ENCODE measurements around the gene SLC31A2. TPM values are rescaled to one million over a fixed set of nuclear protein-coding genes. Genes with fewer than 3 reads are reported as not detected.
"Not testable (repeated sequence)": the region's sequence is repeated elsewhere in the genome, so short reads cannot be mapped to it uniquely, and the experiment has no call there.

SLC31A2 gene
- total RNA-seq, 1 donor from 2014 or later: 74.8 TPM

- H3K36me3 ChIP-seq: no peaks in the 10 kb centered on the region
- DNase-seq (no peak), ATAC-seq (no peak)
- peaks cover 6% of the 10 kb centered on the region for H3K27me3 ChIP-seq (ENCODE audit: low read depth)
- no peaks in the 10 kb centered on the region for H3K9me3 ChIP-seq
- intact Hi-C loops (cut with DNase I): no loop called here
- TF ChIP-seq CTCF (IDR thresholded peaks at IDR 0.05): no peak
- H3K27ac ChIP-seq: peak overlapping the region; percentile 24
- H3K4me3 ChIP-seq: no peak overlapping the region
- H3K4me1 ChIP-seq: peaks cover 28% of the 10 kb centered on the region
Measured at GRCh38 chr9:113148372-113148705, 2.5 kb upstream of the SLC31A2 start.

GRCh38 chr9:113148781-113149510 is 1.9 kb upstream of the SLC31A2 start:
- no peak for TF ChIP-seq CTCF (IDR thresholded peaks at IDR 0.05)
- no peak overlapping the region for H3K4me3 ChIP-seq
- DNase-seq (peak; percentile 47), ATAC-seq (no peak)
- peak overlapping the region; percentile 24 for H3K27ac ChIP-seq
- peaks cover 34% of the 10 kb centered on the region for H3K4me1 ChIP-seq
- intact Hi-C loops (cut with DNase I): no loop called here
- H3K9me3 ChIP-seq: no peaks in the 10 kb centered on the region
- H3K27me3 ChIP-seq (ENCODE audit: low read depth): peaks cover under 1% of the 10 kb centered on the region
- H3K36me3 ChIP-seq: no peaks in the 10 kb centered on the region

GRCh38 chr9:113149561-113149960 is 1.2 kb upstream of the SLC31A2 start:
- DNase-seq; H3K4me3 ChIP-seq; ATAC-seq; H3K27me3 ChIP-seq (ENCODE audit: low read depth); H3K9me3 ChIP-seq; H3K27ac ChIP-seq; intact Hi-C loops (cut with DNase I); H3K36me3 ChIP-seq: not testable (repeated sequence)
- H3K4me1 ChIP-seq: peaks cover 40% of the 10 kb centered on the region

- peak; percentile 28 to 45 for ATAC-seq
Measured at GRCh38 chr9:113151696-113152630, 1.2 kb downstream of the SLC31A2 start.

DNA sequence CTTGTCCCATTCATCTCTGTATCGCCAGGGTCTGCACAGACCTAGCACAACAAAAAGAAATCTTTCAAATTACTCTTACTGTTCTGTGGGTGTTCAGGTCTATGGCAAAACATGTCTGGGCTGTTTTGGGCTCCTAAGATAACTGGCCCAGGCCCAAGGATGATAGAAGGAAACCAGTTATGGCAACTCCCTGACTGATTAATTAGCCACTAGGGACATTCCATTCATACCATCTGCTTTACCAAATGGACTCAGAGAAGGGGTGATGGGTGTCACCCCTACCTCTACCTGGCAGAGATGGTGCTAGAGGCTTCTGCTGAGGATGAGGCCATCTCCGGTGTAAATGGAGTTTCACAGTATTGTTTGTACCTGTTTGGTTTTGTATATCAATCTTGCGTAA is 1.9 kb downstream of the SLC31A2 start:
- intact Hi-C loops (cut with DNase I): no loop called here
- Histone ChIP-seq H3K27ac (peak overlapping the region; percentile 93), H3K4me3 (peak overlapping the region; percentile 97), H3K9me3 (no peaks in the 10 kb centered on the region), H3K4me1 (peaks cover 47% of the 10 kb centered on the region), H3K27me3 (ENCODE audit: low read depth) (no peaks in the 10 kb centered on the region), H3K36me3 (peaks cover 14% of the 10 kb centered on the region)
- ATAC-seq (no peak), DNase-seq (no peak)
- TF ChIP-seq CTCF (IDR thresholded peaks at IDR 0.05): no peak

More at GRCh38 chr9:113151696-113152630, 1.2 kb downstream of the SLC31A2 start:
- peaks cover 6% of the 10 kb centered on the region for H3K36me3 ChIP-seq
- peak overlapping the region; percentile 97 for H3K4me3 ChIP-seq
- H3K27ac ChIP-seq: peak overlapping the region; percentile 93
- peak; percentile 67 for DNase-seq
- H3K27me3 ChIP-seq (ENCODE audit: low read depth): no peaks in the 10 kb centered on the region
- no peak for TF ChIP-seq CTCF (IDR thresholded peaks at IDR 0.05)
- H3K9me3 ChIP-seq: no peaks in the 10 kb centered on the region
- H3K4me1 ChIP-seq: peaks cover 47% of the 10 kb centered on the region
- intact Hi-C loops (cut with DNase I): no loop called here
